ENCODE results near the gene E2F8. TPM values are rescaled to one million over a fixed set of nuclear protein-coding genes. Genes with fewer than 3 reads are reported as not detected.

E2F8 gene
- total RNA-seq, 1 experiment from 2014 or later, result 10.7 TPM

GRCh38 chr11:19200410-19201201 lies 40.1 kb downstream of the E2F8 start:
- Mint-ChIP-seq H3K36me3 (no peaks in the 10 kb centered on the region), H3K4me1 (no peaks in the 10 kb centered on the region), H3K4me3 (no peak overlapping the region), H3K27me3 (ENCODE audit: low read depth) (no peaks in the 10 kb centered on the region), H3K27ac (no peak overlapping the region), H3K9me3 (peaks cover 8% of the 10 kb centered on the region)
- TF ChIP-seq CBFB (CRISPR knock-in tag; IDR thresholded peaks at IDR 0.05; ENCODE audit: low read depth), result no peak
- no peak for TF ChIP-seq NR2C2 (CRISPR knock-in tag; IDR thresholded peaks at IDR 0.05)
- TF ChIP-seq CREM (CRISPR knock-in tag; IDR thresholded peaks at IDR 0.05), result no peak
- TF ChIP-seq PREB (CRISPR knock-in tag; IDR thresholded peaks at IDR 0.05; ENCODE audit: borderline replicate concordance), result no peak
- no peak for TF ChIP-seq ZBTB43 (CRISPR knock-in tag; IDR thresholded peaks at IDR 0.05)
- TF ChIP-seq ZNF423 (CRISPR knock-in tag; IDR thresholded peaks at IDR 0.05), result no peak
- no peak for TF ChIP-seq FOXP1 (CRISPR knock-in tag; IDR thresholded peaks at IDR 0.05; ENCODE audit: borderline replicate concordance)
- ATAC-seq (no peak), DNase-seq (ENCODE audit: low spot score) (no peak)
- ChIA-PET POLR2A (no interaction called here), CTCF (no interaction called here)

GRCh38 chr11:19199771-19200170 lies 41.0 kb downstream of the E2F8 start:
- TF ChIP-seq ATF3 (CRISPR knock-in tag; conservative IDR thresholded peaks at IDR 0.05) (no peak), MYBL2 (CRISPR knock-in tag; IDR thresholded peaks at IDR 0.05) (no peak), ZNF396 (CRISPR knock-in tag; IDR thresholded peaks at IDR 0.05; ENCODE audit: borderline replicate concordance) (no peak), ATF1 (CRISPR knock-in tag; IDR thresholded peaks at IDR 0.05) (no peak), STAT6 (CRISPR knock-in tag; conservative IDR thresholded peaks at IDR 0.05; ENCODE audit: low read depth) (no peak), ZNF317 (CRISPR knock-in tag; IDR thresholded peaks at IDR 0.05; ENCODE audit: borderline replicate concordance, low read depth) (no peak), ESRRA (CRISPR knock-in tag; IDR thresholded peaks at IDR 0.05; ENCODE audit: borderline replicate concordance) (no peak), PRDM15 (CRISPR knock-in tag; IDR thresholded peaks at IDR 0.05) (no peak), ARID4B (CRISPR knock-in tag; IDR thresholded peaks at IDR 0.05; ENCODE audit: borderline replicate concordance) (no peak), GABPB1 (CRISPR knock-in tag; IDR thresholded peaks at IDR 0.05) (no peak)
- Mint-ChIP-seq H3K4me3 (no peak overlapping the region), H3K27ac (no peak overlapping the region), H3K27me3 (ENCODE audit: low read depth) (no peaks in the 10 kb centered on the region), H3K36me3 (no peaks in the 10 kb centered on the region), H3K4me1 (no peaks in the 10 kb centered on the region), H3K9me3 (peaks cover 8% of the 10 kb centered on the region)
- no peak for DNase-seq (ENCODE audit: low spot score)
- CTCF ChIA-PET, result interaction anchor here (1.1 kb wide), 1 partner anchor 80 kb away, joined by 3 read pairs; no protein-coding TSS in a partner anchor
- POLR2A ChIA-PET, result no interaction called here
- no peak for ATAC-seq
